ENCODE results near the gene HCRT. TPM values are rescaled to one million over a fixed set of nuclear protein-coding genes. Genes with fewer than 3 reads are reported as not detected.
"Not testable (repeated sequence)": the region's sequence is repeated elsewhere in the genome, so short reads cannot be mapped to it uniquely, and the experiment has no call there.

Gene HCRT
- total and polyA plus RNA-seq, 2 donors (not counting 1 experiment from before 2014, with no cell fraction given) = not detected

- H3K4me1 Mint-ChIP-seq = no peaks in the 10 kb centered on the region
- no peaks in the 10 kb centered on the region for H3K9me3 Mint-ChIP-seq (ENCODE audit: insufficient read depth)
- H3K4me2 ChIP-seq (replicated peaks; ENCODE audit: low read depth, low read length, poor library complexity, severe bottlenecking) = no peak overlapping the region
- no peak overlapping the region for H3K4me3 Mint-ChIP-seq
- H3K27ac ChIP-seq (ENCODE audit: low read length in 2 of 2) = no peak overlapping the region
- DNase-seq (no peak), ATAC-seq (ENCODE audit: low read depth) (no peak)
- TF ChIP-seq EZH2 (IDR thresholded peaks at IDR 0.05; ENCODE audit: borderline replicate concordance, insufficient read depth, low read depth, low read length, poor library complexity, severe bottlenecking) (no peak), CTCF (IDR thresholded peaks at IDR 0.05) (no peak)
- no CpG with 5 or more reads among the region's 2 CpGs for WGBS (ENCODE audit: insufficient coverage)
- H3K27me3 ChIP-seq (replicated peaks in 1 of 4; ENCODE audit: control extremely low read depth in 1 of 4, control insufficient read depth in 3 of 4, insufficient read depth in 4 of 4, low read length in 3 of 4) = no peaks in the 10 kb centered on the region
- ChIA-PET POLR2A (interaction anchor here (0.6 kb wide), 1 partner anchor 198 kb away, joined by 3 read pairs; no protein-coding TSS in a partner anchor), CTCF (interaction anchor here (0.9 to 1.2 kb wide), 3 partner anchors 8 to 76 kb away, joined by 3 to 6 read pairs (median 3); no protein-coding TSS in a partner anchor)
- no peak overlapping the region for H3K4me3 ChIP-seq (ENCODE audit: control extremely low read depth in 1 of 5, extremely low read depth in 1 of 5, insufficient read depth in 1 of 5, low read depth in 2 of 5, low read length in 4 of 5)
- no peaks in the 10 kb centered on the region for H3K9me3 ChIP-seq (ENCODE audit: control extremely low read depth in 1 of 3, control insufficient read depth in 2 of 3, insufficient read depth in 1 of 3, low read length in 2 of 3)
- H3K27ac Mint-ChIP-seq = no peak overlapping the region
- intact Hi-C loops (cut with micrococcal nuclease) = no loop called here
- no peaks in the 10 kb centered on the region for H4K20me1 ChIP-seq (ENCODE audit: control insufficient read depth, insufficient read depth, low read length, poor library complexity, severe bottlenecking)
- no peaks in the 10 kb centered on the region for H3K79me2 ChIP-seq (ENCODE audit: control insufficient read depth, insufficient read depth, low read length)
- H3K36me3 ChIP-seq (replicated peaks in 1 of 2; ENCODE audit: control extremely low read depth in 1 of 2, control insufficient read depth in 1 of 2, extremely low read depth in 1 of 2, insufficient read depth in 2 of 2, low read length in 1 of 2) = peaks cover 21 to 69% of the 10 kb centered on the region in 2 experiments
- H3K9ac ChIP-seq (ENCODE audit: low read length) = no peak overlapping the region
- no peak overlapping the region for H2AFZ ChIP-seq (ENCODE audit: insufficient read depth, low read depth, low read length, poor library complexity, severe bottlenecking)
- no peaks in the 10 kb centered on the region for H3K27me3 Mint-ChIP-seq
- H3K4me1 ChIP-seq (ENCODE audit: control insufficient read depth in 2 of 2, insufficient read depth in 2 of 2, low read length in 2 of 2) = no peaks in the 10 kb centered on the region
Measured at GRCh38 chr17:42214156-42214555, 28.9 kb upstream of the HCRT start.

GRCh38 chr17:42212382-42212781 is 27.1 kb upstream of the HCRT start:
- Mint-ChIP-seq H3K27ac (no peak overlapping the region), H3K4me3 (no peak overlapping the region), H3K27me3 (no peaks in the 10 kb centered on the region), H3K9me3 (ENCODE audit: insufficient read depth) (no peaks in the 10 kb centered on the region), H3K4me1 (no peaks in the 10 kb centered on the region)
- H3K4me3 ChIP-seq (ENCODE audit: control extremely low read depth in 1 of 5, extremely low read depth in 1 of 5, insufficient read depth in 1 of 5, low read depth in 2 of 5, low read length in 4 of 5) = no peak overlapping the region
- DNase-seq (no peak), ATAC-seq (ENCODE audit: low read depth) (no peak)
- H3K9me3 ChIP-seq (ENCODE audit: control extremely low read depth in 1 of 3, control insufficient read depth in 2 of 3, insufficient read depth in 1 of 3, low read length in 2 of 3) = no peaks in the 10 kb centered on the region
- no peaks in the 10 kb centered on the region for H3K4me1 ChIP-seq (ENCODE audit: control insufficient read depth in 2 of 2, insufficient read depth in 2 of 2, low read length in 2 of 2)
- H3K79me2 ChIP-seq (ENCODE audit: control insufficient read depth, insufficient read depth, low read length) = no peaks in the 10 kb centered on the region
- H4K20me1 ChIP-seq (ENCODE audit: control insufficient read depth, insufficient read depth, low read length, poor library complexity, severe bottlenecking) = no peaks in the 10 kb centered on the region
- no peaks in the 10 kb centered on the region for H3K27me3 ChIP-seq (replicated peaks in 1 of 4; ENCODE audit: control extremely low read depth in 1 of 4, control insufficient read depth in 3 of 4, insufficient read depth in 4 of 4, low read length in 3 of 4)
- H3K27ac ChIP-seq (ENCODE audit: low read length in 2 of 2) = no peak overlapping the region
- no peak overlapping the region for H3K9ac ChIP-seq (ENCODE audit: low read length)
- ChIA-PET CTCF (interaction anchor here (1.1 kb wide), 1 partner anchor 10 kb away, joined by 3 read pairs; no protein-coding TSS in a partner anchor), POLR2A (no interaction called here)
- H2AFZ ChIP-seq (ENCODE audit: insufficient read depth, low read depth, low read length, poor library complexity, severe bottlenecking) = no peak overlapping the region
- no peak overlapping the region for H3K4me2 ChIP-seq (replicated peaks; ENCODE audit: low read depth, low read length, poor library complexity, severe bottlenecking)
- 100% methylated on average over 1 of the region's 7 CpGs for WGBS (ENCODE audit: insufficient coverage)
- intact Hi-C loops (cut with micrococcal nuclease) = no loop called here
- TF ChIP-seq CTCF (IDR thresholded peaks at IDR 0.05) (no peak), EZH2 (IDR thresholded peaks at IDR 0.05; ENCODE audit: borderline replicate concordance, insufficient read depth, low read depth, low read length, poor library complexity, severe bottlenecking) (no peak)
- peaks cover 21 to 69% of the 10 kb centered on the region in 2 experiments for H3K36me3 ChIP-seq (replicated peaks in 1 of 2; ENCODE audit: control extremely low read depth in 1 of 2, control insufficient read depth in 1 of 2, extremely low read depth in 1 of 2, insufficient read depth in 2 of 2, low read length in 1 of 2)

- H2AFZ ChIP-seq (ENCODE audit: insufficient read depth, low read depth, low read length, poor library complexity, severe bottlenecking); POLR2A ChIA-PET; H3K27me3 Mint-ChIP-seq; H3K4me1 Mint-ChIP-seq; H3K9me3 ChIP-seq (ENCODE audit: control extremely low read depth in 1 of 3, control insufficient read depth in 2 of 3, insufficient read depth in 1 of 3, low read length in 2 of 3); H3K9me3 Mint-ChIP-seq (ENCODE audit: insufficient read depth); H3K4me1 ChIP-seq (ENCODE audit: control insufficient read depth in 2 of 2, insufficient read depth in 2 of 2, low read length in 2 of 2); H3K9ac ChIP-seq (ENCODE audit: low read length); DNase-seq; intact Hi-C loops (cut with micrococcal nuclease); ATAC-seq (ENCODE audit: low read depth); H3K27ac ChIP-seq (ENCODE audit: low read length in 2 of 2); H3K4me3 Mint-ChIP-seq; H3K79me2 ChIP-seq (ENCODE audit: control insufficient read depth, insufficient read depth, low read length); H3K27me3 ChIP-seq (replicated peaks in 1 of 4; ENCODE audit: control extremely low read depth in 1 of 4, control insufficient read depth in 3 of 4, insufficient read depth in 4 of 4, low read length in 3 of 4); H4K20me1 ChIP-seq (ENCODE audit: control insufficient read depth, insufficient read depth, low read length, poor library complexity, severe bottlenecking); H3K4me2 ChIP-seq (replicated peaks; ENCODE audit: low read depth, low read length, poor library complexity, severe bottlenecking); H3K4me3 ChIP-seq (ENCODE audit: control extremely low read depth in 1 of 5, extremely low read depth in 1 of 5, insufficient read depth in 1 of 5, low read depth in 2 of 5, low read length in 4 of 5): not testable (repeated sequence)
- WGBS (ENCODE audit: insufficient coverage) = 90% methylated on average over 4 of the region's 9 CpGs
- peak overlapping the region; percentile 37 for H3K27ac Mint-ChIP-seq
- CTCF ChIA-PET = interaction anchor here (1.1 kb wide), 1 partner anchor 10 kb away, joined by 3 read pairs; no protein-coding TSS in a partner anchor
- H3K36me3 ChIP-seq (replicated peaks in 1 of 2; ENCODE audit: control extremely low read depth in 1 of 2, control insufficient read depth in 1 of 2, extremely low read depth in 1 of 2, insufficient read depth in 2 of 2, low read length in 1 of 2) = peaks cover 17 to 68% of the 10 kb centered on the region in 2 experiments
Measured at GRCh38 chr17:42211921-42212341, 26.7 kb upstream of the HCRT start.

Measured in B cell (primary cell).